Measurements from ENCODE around the gene LRRC36.

LRRC36 gene, protein sequence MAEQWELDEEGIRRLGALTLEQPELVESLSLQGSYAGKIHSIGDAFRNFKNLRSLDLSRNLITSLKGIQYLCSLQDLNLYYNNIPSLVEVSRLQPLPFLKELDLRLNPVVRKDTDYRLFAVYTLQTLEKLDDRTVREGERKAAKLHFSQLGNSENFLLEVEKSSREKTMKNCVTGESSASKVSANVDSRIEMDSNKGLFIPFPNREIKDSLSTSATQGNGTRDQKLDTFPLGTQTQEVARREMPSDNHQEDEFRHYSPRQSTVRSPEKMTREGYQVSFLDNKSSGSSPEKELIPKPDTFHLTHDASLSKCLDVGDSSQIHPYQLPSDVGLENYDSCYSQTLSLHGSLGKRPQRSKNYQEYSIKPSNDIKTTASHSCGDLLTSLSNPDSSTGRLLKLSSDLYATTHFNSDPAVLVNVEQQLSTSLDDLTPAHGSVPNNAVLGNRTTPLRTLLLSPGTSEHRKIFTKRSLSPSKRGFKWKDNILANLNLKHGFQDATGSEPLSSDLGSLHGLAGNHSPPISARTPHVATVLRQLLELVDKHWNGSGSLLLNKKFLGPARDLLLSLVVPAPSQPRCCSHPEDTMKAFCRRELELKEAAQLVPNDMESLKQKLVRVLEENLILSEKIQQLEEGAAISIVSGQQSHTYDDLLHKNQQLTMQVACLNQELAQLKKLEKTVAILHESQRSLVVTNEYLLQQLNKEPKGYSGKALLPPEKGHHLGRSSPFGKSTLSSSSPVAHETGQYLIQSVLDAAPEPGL

DNA sequence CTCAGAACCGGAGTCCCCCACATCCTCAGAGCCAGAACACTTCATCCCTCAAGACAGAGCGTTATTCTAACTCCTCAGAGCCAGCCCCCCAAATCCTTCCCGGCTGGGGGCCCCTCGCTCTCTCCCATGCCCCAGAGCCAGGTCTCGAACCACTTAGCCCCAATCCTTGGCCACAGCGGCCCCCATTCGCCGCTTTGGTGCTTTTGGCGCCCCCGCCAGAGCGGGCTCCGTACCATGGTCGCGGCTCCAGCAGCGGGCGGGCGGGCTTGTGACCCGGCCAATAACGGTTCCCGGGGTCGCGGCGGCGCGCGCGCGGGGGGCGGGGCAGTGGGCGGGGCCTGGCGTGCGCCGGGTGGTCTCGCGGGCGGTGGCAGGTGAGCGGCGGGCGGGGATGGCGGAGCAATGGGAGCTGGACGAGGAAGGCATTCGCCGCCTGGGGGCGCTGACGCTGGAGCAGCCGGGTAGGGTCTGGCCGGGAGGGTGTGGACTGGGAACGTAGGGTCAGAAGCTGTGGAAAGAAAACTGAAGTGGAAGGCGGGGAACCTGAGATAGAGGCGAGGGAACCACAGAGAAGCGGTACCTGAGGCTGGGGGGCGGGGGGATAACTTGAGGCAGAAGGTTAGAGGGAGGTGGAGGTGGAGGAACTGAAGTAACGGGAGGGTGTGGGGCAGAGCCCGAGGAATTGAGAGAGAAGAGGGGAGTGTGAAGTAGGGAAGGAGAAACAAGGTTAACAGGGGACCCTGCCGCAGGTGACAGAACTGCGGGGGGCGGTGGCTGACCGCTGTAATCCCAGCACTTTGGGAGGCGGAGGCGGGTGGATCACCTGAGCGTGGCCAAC lies at the start of gene LRRC36, which contains the start of gene KCTD19:
TSS of gene LRRC36 (plus strand) at position 344 of the 838 bp plus-strand sequence. CDS start at position 392, 48 bp downstream.
TSS of gene KCTD19 (minus strand) at position 270 of the 838 bp plus-strand sequence. CDS start at position 236, 34 bp downstream.
- DNase-seq (ENCODE audit: low read depth in 2 of 2), result no peak

DNA sequence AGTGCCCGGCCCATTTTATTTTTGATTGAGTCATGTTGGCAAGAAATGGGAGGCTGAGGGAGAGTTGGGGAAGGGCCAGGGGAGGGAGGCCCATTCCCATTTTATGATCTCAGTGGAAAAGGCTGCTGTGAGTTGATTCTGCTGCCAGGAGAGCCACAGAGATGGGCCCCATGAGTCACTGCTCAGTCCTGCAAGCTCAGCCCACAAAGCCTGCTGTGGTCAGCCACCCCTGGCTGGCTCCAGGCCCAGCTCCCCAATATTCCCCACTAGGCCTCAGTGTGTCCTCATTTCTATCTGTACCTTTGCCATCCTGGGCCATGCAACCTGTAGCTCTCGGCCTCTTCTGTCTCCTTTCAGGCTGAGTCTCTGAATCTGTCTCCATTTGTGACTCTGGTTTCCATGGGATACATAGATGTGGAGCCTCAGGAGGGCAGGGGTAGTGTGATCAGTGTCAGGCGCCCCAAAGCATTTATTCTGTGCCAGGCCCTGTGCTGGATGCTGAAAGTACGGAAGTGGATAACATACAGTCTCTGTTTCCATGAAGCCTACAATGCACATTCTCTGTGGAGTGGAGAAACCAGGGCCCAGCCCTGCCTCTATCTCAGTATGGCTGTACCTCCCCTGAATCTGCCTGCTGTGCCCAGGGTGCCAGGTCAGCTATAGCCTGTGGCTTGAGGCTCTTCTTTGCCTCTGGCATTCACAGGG lies 49.2 kb upstream of the LRRC36 start:
- DNase-seq (ENCODE audit: low read depth in 2 of 2), result peak; percentile 97

DNA sequence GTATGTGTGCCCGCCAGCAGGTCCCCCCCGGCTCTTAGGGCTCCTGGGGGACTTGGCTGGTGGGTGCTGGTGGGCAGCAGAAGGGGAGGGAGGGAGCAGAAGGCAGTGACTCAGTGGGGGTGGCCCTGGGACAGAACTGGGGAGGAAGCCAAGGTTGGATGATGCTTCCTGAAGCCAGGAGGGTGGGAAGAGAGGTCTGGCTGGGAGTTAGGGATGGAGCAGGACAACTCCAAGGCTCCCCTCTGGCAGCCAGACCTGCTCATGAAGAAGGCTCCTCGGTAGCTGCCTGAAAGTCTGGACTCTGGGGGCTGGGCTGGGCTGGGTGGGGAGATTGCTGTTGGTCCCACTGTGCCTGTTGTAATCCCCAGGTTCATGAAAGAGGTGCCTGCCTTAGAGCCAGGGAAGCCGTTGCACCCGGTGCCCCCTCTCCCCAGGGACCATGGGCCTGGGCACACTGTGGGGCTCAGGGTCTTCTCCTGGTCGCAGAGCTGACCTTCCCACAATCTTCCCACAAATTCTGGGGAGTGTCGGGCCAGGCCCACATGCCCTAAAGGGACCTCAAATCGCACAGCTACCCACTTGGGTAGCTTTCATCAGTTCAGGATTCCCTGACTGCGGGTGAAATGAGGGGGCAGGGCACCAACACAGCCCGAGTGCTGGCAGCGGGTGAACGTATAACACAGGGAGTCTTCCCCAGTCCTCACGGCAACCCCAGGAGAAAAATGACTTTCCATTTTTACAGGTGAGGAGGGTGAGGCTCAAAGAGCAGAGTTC lies 48.4 kb upstream of the LRRC36 start:
- no peak for DNase-seq (ENCODE audit: low read depth in 2 of 2)

DNA sequence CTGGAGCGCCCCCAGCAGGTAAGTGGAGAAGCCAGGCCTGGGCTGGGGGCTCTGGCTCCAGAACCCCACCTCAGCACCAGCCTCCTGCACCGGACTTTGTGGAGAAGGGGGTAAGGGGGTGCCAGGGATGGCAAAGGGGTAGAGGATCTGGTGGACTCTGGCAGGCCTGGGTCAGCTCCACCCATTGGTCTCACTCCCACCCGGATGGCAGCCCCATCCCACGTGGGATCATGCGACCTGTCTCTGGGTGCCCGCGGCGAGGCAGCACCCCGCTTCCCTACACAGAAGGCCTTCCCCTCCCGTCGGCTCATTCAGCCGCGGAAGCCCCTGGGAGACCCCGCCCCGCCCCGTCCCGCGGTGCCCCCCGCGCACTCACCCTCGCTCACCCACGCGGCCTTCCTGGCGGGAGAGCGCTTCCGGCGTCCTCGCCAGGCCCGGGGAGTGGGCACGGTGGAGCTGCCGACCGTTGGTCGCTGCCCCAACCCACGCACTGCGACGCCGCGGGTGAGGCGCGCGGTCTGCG lies 47.8 kb upstream of the LRRC36 start:
- no peak for DNase-seq (ENCODE audit: low read depth in 2 of 2)

DNA sequence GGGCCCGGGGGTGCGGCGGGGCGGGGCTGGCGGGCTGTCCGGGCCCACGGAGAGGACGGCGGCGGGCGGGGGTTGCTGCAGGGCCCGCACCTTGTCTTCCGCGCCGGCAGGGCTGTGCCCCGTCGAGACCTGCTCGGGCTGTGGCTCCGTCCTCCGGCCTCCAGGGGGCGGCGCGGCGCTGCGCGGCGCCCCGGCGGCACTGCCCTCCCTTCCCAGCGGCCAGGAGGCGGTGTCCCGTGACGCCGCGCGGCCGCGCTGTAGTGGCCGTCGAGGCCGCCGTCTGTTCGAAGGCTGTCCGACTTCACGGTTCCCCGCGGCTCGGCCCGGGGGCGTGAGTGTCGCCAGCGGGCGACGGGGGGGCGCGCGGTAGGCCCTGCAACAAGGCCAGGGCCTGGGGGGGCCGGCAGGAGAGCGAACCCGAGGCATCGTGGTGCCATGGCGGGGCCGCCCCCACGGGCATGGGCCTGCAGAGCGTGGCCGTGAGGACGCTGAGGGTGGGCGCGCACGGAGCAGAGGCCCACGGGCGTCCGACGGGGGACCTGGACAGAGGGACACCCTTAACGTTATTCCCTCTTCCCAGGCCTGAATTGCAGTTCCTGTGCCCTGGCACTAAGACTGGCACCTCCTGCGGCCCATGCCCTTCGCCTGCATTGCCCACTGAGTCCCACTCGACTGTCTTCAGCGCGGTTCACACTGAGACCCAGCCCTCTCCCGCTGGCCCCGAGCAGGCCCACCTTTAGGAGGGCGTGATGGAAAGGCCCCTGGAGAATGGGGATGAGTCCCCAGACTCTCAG lies 47.1 kb upstream of the LRRC36 start, which contains the start of gene PLEKHG4:
TSS of gene PLEKHG4 (plus strand) at position 237 of the 794 bp plus-strand sequence. CDS start at position 750, 513 bp downstream.
- no peak for DNase-seq (ENCODE audit: low read depth in 2 of 2)

DNA sequence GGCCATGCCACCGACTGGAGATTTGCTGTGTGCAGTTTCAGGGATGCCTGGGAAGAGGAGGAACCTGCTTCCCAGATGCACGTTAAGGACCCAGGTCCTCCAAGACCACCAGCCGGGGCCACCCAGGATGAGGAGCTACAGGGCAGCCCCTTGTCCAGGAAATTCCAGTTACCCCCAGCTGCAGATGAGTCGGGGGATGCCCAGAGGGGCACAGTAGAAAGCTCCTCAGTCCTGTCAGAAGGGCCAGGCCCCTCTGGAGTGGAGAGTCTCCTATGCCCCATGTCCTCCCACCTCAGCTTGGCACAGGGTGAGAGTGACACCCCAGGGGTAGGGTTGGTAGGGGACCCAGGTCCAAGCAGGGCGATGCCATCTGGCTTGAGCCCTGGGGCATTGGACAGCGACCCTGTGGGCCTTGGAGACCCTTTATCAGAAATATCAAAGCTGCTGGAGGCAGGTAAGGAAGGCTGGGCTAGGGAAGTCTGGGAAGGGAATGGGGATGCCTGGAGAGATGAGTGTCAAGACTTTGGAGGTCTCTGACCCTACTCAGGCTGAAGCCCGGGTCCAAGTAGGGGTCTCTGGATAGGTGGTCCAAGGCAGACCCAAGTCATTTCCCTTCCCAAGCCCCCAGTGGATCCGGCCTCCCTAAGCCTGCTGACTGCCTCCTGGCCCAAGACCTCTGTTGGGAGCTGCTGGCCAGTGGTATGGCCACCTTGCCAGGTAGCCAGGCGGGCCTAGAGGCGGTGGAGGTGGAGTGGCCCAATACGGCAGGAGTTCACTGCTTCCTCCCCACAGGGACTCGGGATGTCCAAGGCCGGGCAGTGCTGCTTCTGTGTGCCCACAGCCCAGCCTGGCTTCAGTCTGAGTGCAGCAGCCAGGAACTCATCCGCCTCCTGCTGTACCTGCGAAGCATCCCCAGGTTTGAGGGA lies 46.3 kb upstream of the LRRC36 start:
- DNase-seq (ENCODE audit: low read depth in 2 of 2), result no peak

DNA sequence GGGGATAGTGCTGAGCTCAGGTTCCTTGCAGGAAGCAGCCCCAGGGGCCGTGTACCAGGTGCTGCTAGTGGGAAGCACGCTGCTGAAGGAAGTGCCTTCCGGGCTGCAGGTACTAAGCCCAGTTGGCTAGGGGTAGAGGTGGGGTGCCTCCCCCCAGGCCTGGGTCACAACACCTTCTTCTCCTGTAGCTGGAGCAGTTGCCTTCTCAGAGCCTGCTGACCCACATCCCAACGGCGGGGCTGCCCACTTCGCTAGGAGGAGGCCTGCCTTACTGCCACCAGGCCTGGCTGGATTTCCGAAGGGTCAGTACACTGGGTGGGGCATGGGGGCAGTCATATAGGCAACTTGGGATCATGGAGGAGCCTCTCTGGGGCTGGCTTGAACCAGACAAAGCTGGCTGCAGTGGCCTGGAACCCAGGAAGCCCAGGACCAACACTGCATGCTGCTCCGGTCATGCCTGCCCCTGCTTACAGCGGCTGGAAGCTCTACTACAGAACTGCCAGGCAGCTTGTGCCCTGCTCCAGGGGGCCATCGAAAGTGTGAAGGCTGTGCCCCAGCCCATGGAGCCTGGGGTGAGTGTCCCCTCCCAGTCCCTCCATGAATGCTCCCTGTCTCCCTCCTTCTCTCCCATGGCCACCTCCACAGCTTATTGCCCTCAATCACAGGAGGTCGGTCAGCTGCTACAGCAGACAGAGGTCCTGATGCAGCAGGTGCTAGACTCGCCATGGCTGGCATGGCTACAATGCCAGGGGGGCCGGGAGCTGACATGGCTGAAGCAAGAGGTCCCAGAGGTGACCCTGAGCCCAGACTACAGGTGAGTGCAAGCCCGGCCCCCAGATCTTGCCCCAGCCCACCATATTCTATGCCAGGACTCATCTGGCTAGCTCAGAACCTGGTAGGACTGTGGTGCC lies 44.8 kb upstream of the LRRC36 start:
- DNase-seq (ENCODE audit: low read depth in 2 of 2), result no peak

DNA sequence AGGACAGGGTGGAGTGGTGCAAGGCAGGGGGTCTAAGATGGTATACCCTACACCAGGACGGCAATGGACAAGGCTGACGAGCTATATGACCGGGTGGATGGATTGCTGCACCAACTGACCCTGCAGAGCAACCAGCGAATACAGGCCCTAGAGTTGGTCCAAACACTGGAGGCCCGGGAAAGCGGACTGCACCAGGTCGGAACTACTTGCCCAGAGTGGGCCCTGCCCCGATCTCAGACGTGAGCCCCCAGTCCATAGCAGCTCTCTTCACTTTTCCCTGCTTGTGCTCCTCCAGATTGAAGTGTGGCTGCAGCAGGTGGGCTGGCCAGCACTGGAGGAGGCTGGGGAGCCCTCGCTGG lies 44.2 kb upstream of the LRRC36 start:
- no peak for DNase-seq (ENCODE audit: low read depth in 2 of 2)

DNA sequence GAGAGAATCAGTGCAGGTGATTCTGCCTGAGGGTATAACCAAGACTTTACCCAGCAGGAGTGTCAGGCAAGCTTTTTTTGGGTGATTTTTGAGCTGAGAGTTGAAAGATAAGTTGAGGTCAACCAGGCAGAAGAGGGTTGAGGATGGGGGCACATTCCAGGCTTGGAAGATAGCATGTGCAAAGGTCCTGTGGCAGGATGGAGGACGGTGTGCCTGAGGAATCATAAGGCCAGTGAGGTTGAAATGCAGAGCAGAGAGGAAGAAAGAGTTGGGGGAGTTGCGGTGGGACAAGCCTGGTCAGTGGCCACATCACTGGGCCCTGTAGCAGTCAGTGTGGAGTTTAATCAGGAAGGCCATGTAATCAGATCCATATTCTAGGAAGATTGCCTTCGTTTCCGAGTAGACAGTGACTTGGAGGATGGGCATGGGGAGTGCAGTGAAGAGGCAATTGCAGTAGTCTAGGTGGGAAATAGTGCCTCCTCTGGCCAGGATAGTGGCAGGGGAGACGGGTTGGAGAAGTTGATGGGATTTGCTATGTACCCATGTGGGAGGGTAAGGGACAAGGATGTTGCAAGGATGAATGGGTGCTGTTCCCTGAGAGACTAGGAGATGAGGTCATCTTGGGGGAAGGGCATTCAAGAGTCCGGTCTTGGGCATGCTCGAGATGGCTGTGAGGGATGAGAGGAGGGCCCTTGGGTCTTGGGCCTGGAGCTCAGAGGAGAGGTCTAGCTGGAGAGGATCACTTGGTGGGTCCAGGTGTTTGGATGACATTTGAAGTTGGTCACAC lies 43.4 kb upstream of the LRRC36 start:
- DNase-seq (ENCODE audit: low read depth in 2 of 2), result no peak

DNA sequence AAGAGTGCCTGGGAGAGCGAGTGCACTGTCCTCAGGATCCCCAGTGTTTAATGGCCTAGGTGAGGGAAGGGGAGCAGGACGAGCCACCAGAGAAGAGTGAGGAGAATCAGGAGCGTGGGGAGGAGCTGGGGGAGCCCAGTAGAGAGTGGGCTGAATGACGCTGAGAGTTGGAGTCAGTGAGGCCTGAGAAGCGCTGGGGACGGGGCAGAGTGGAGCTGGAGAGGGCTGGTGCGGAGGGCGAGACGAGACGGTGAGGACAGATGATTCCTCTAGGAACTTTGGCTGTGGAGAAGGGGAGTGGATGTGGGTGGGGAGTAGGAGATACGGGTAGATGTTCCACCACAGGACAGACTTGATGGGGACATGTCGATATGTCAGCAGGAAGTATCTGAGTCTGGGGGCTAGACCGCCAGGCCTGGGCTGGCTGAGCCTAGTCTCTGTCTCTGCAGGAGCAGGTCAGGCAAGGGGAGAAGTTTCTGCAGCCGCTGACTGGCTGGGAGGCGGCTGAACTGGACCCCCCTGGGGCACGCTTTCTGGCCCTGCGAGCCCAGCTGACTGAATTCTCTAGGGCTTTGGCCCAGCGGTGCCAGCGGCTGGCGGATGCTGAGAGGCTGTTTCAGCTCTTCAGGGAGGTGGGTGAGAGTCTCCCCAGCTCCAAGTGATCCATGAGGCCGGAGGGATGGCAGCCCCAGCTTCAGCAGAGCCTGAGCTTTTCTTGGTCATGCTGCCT lies 42.6 kb upstream of the LRRC36 start:
- no peak for DNase-seq (ENCODE audit: low read depth in 2 of 2)

DNA sequence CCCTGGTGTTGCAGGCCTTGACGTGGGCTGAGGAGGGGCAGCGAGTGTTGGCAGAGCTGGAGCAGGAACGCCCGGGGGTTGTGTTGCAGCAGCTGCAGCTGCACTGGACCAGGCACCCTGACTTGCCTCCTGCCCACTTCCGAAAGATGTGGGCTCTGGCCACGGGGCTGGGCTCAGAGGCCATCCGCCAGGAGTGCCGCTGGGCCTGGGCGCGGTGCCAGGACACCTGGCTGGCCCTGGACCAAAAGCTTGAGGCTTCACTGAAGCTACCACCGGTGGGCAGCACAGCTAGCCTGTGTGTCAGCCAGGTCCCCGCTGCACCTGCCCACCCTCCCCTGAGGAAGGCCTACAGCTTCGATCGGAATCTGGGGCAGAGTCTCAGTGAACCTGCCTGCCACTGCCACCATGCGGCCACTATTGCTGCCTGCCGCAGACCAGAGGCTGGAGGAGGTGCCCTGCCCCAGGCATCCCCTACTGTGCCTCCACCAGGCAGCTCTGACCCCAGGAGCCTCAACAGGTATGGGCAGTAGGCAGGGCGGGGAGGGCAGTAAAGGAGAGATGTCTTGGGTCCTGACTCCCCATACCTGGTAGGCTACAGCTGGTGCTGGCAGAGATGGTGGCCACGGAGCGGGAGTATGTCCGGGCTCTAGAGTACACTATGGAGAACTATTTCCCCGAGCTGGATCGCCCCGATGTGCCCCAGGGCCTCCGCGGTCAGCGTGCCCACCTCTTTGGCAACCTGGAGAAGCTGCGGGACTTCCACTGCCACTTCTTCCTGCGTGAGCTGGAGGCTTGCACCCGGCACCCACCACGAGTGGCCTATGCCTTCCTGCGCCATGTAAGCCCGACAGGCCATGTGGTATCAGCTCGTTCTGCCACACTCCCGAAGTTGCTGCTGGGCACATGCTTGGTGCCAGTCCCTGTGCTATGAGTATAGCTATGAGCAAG lies 41.6 kb upstream of the LRRC36 start:
- DNase-seq (ENCODE audit: low read depth in 2 of 2), result no peak

DNA sequence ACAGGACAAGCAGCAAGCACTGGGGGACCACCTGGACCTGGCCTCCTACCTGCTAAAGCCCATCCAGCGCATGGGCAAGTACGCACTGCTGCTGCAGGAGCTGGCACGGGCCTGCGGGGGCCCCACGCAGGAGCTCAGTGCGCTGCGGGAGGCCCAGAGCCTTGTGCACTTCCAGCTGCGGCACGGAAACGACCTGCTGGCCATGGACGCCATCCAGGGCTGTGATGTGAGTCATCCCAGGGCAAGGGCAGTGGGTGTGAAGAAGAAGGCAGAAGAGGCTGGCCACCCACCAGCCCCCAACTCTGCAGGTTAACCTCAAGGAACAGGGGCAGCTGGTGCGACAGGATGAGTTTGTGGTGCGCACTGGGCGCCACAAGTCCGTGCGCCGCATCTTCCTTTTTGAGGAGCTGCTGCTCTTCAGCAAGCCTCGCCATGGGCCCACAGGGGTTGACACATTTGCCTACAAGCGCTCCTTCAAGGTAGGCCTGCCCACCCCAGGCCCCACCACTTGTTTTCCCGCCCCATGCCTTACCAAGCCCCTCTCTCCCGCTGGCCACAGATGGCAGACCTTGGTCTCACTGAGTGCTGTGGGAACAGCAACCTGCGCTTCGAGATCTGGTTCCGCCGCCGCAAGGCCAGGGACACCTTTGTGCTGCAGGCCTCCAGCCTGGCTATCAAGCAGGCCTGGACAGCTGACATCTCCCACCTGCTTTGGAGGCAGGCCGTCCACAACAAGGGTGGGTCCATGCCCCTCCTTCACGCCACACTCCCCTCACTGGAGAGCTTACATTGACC lies 40.0 kb upstream of the LRRC36 start:
- DNase-seq (ENCODE audit: low read depth in 2 of 2), result no peak

DNA sequence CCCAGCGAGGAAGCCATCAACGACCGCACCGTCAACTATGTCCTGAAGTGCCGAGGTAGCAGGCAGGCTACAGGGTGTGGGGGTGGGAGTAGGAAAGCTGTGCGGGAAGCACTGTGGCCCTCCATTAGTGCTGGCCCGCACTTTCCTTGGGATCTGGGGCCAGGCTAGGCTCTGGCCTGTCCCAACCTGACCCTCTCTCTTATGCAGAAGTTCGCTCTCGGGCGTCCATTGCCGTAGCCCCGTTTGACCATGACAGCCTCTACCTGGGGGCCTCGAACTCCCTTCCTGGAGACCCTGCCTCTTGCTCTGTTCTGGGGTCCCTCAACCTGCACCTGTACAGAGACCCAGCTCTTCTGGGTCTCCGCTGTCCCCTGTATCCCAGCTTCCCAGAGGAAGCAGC lies 38.7 kb upstream of the LRRC36 start:
- DNase-seq (ENCODE audit: low read depth in 2 of 2), result no peak

DNA sequence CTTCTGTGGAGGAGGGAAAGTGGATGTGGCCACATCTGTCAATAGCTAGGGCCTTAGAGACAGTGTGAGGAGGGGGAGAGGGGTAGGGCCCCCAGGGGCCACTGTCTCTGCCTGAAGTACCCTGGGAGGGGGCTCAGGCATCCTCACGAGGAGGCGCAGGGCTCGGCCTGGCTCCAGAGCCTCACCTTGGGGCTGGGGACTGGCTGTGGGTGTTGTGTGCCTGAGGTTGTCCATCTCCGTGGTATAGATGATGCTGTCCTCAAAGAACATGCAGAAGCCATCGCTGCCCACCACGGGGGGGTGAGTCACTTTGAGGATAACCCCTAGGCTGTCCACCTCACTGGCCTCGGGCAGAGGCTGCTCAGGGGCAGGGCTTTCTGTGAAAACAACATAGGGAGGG lies 35.2 kb upstream of the LRRC36 start:
- DNase-seq (ENCODE audit: low read depth in 2 of 2), result no peak
